B cell (primary cell): Measurements from ENCODE around the gene FEM1B.

Source experiments
- CTCF ChIP-seq: fragments of 200-600 bp; IDR thresholded peaks from one replicate; pipeline ENCODE4 v1.8.0; 2022; ENCODE audit warnings: antibody characterized with exemption, mild to moderate bottlenecking
- EZH2 ChIP-seq: IDR thresholded peaks from 2 replicates; pipeline ENCODE4 v1.6.1; 2012; ENCODE audit warnings: borderline replicate concordance, low read depth, mild to moderate bottlenecking, moderate library complexity, low read length; ENCODE audit not compliant: insufficient read depth, poor library complexity, severe bottlenecking

GRCh38 chr15:68274201-68274848 lies 3.2 kb upstream of the FEM1B start:
- TF ChIP-seq CTCF (no peak), EZH2 (no peak)
